HepG2 (cell line): ENCODE results near the gene LIM2. TPM values are rescaled to one million over a fixed set of nuclear protein-coding genes. Genes with fewer than 3 reads are reported as not detected.
A peak's percentile ranks its signal among the peaks of the same experiment; 100 is the strongest.

Source experiments
- CENPX ChIP-seq: sonication (generic); formaldehyde crosslinking; IDR thresholded peaks from 2 replicates; pipeline ENCODE4 v1.9.0; 2021; ENCODE audit warnings: mild to moderate bottlenecking, missing genetic modification reagents, moderate library complexity
- CREM ChIP-seq, 2 experiments: sonication (generic) in 1 of 2; formaldehyde crosslinking in 1 of 2; IDR thresholded peaks; 2 replicates each; pipeline versions ENCODE4 v1.4.0 to v1.6.1; 2016 to 2020; ENCODE audit warnings: antibody characterized with exemption in 1 of 2, mild to moderate bottlenecking in 1 of 2, missing genetic modification reagents in 1 of 2
- DNMT3B ChIP-seq: conservative IDR thresholded peaks from 2 replicates; pipeline ENCODE4 v1.6.1; 2016; ENCODE audit warnings: missing biosample characterization, control low read depth
- GTF3A ChIP-seq: sonication (generic); formaldehyde crosslinking; conservative IDR thresholded peaks from 2 replicates; pipeline ENCODE4 v1.4.0; 2020; ENCODE audit warnings: mild to moderate bottlenecking, missing genetic modification reagents
- LCORL ChIP-seq, 2 experiments: fragments of 450-650 bp in 1 of 2; sonication (generic) in 1 of 2; formaldehyde crosslinking in 1 of 2; IDR thresholded peaks; 2 replicates each; pipeline versions ENCODE4 v1.5.0 to v1.6.1; 2017 to 2020; ENCODE audit warnings: antibody characterized with exemption in 1 of 2, missing genetic modification reagents in 1 of 2
- NCOA1 ChIP-seq: sonication (generic); formaldehyde crosslinking; IDR thresholded peaks from 2 replicates; pipeline ENCODE4 v1.9.0; 2021; ENCODE audit warnings: missing genetic modification reagents
- SRSF4 ChIP-seq: fragments of 200-400 bp; formaldehyde crosslinking; IDR thresholded peaks from one replicate; pipeline ENCODE4 v1.6.1; 2018; ENCODE audit warnings: mild to moderate bottlenecking, low read depth, low read length, moderate library complexity; ENCODE audit not compliant: poor library complexity, severe bottlenecking
- THYN1 ChIP-seq: sonication (generic); formaldehyde crosslinking; IDR thresholded peaks from 2 replicates; pipeline ENCODE4 v1.8.1; 2023; ENCODE audit warnings: low read depth, mild to moderate bottlenecking, moderate library complexity, missing genetic modification reagents, borderline replicate concordance
- ZNF747 ChIP-seq: sonication (generic); formaldehyde crosslinking; IDR thresholded peaks from 2 replicates; pipeline ENCODE4 v1.8.1; 2023; ENCODE audit warnings: missing genetic modification reagents, mild to moderate bottlenecking, borderline replicate concordance
- ZNF768 ChIP-seq: sonication (generic); formaldehyde crosslinking; IDR thresholded peaks from 2 replicates; pipeline ENCODE4 v1.4.0; 2020; ENCODE audit warnings: missing genetic modification reagents
- ZNF773 ChIP-seq: sonication (generic); formaldehyde crosslinking; IDR thresholded peaks from 2 replicates; pipeline ENCODE4 v1.4.0; 2020; ENCODE audit warnings: missing genetic modification reagents, borderline replicate concordance
- ZSCAN30 ChIP-seq: sonication (generic); formaldehyde crosslinking; IDR thresholded peaks from 2 replicates; pipeline ENCODE4 v1.5.0; 2020; ENCODE audit warnings: mild to moderate bottlenecking, missing genetic modification reagents
- polyA plus RNA-seq, 8 experiments: library from polyadenylated mRNA; depleted of rRNA in 3 of 8; stranded (reverse) in 7 of 8; unstranded in 1 of 8; fragments of >200 nt; fragmentation: Illumina TruSeq in 4 of 8; extraction: Trizol in 4 of 8; gene quantifications; 2 replicates each; pipeline versions ENCODE4 v1.2.1 to v1.2.3, GENCODE V29; 2011 to 2016; ENCODE audit warnings: low read depth in 4 of 8, missing spikeins in 1 of 8, mixed read lengths in 1 of 8; ENCODE audit not compliant: insufficient read depth in 1 of 8
- total RNA-seq, 5 experiments: library from RNA; depleted of rRNA; stranded (reverse); fragments of >200 nt; fragmentation: Illumina TruSeq; extraction: Trizol; gene quantifications; 2 replicates each; pipeline ENCODE4 v1.2.3, GENCODE V29; 2016; ENCODE audit warnings: low read depth in 1 of 5
- TF ChIP-seq, protein P1 (sequence below): sonication (generic); formaldehyde crosslinking; IDR thresholded peaks from 2 replicates; pipeline ENCODE4 v1.9.0; 2021; ENCODE audit warnings: missing genetic modification reagents, borderline replicate concordance
- TF ChIP-seq, protein P2 (sequence below): sonication (generic); formaldehyde crosslinking; IDR thresholded peaks from 2 replicates; pipeline ENCODE4 v1.9.0; 2021; ENCODE audit warnings: missing genetic modification reagents, mild to moderate bottlenecking, borderline replicate concordance
- TF ChIP-seq, protein P3 (sequence below): sonication (generic); formaldehyde crosslinking; IDR thresholded peaks from 2 replicates; pipeline ENCODE4 v1.9.0; 2021; ENCODE audit warnings: mild to moderate bottlenecking, missing genetic modification reagents

LIM2 gene
- total and polyA plus RNA-seq, 2 of the 13 experiments (the other 11 are each of a cell fraction or from before 2014, with no cell fraction given), result 1.3 TPM; not detected in 1

DNA sequence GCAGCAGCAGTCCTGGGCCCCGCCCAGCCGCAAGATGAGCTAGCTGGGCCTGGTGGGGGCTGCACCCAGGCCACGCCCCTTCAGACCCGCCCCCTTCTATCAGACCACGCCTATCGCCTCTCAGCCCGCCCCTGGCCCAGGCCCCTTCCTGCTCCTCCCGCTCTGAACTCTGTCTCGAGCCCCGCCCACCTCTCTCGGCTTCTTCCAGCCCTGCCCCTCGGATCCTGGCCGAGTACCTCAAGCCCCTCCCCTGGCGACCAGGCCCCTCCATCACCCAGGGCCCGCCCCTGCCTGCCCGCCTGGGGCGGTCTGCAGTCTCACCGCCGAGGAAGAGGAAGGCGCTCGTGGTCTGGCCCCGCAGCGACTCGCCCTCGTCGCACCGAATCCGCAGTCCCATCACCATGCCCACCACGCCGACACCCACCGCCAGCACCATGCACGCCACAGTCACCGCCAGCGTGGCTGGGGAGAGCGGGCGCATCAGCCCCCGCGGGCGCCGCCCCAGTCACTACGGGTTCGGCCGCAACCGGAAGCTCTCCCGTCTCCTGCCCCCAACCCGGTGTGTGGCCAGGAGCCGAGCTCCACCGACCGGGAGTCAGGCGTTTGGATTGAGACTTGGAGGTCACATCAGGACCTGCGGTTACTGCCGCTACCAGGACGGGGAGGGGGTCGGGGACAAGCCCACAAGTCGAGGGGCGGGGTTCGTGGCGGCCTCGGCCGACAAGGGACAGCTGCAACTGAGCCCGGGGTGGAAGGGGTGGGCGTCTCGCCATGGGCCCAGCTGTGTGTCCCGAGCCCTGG lies 20.0 kb downstream of the LIM2 start (continued):
- TF ChIP-seq, protein P1, sequence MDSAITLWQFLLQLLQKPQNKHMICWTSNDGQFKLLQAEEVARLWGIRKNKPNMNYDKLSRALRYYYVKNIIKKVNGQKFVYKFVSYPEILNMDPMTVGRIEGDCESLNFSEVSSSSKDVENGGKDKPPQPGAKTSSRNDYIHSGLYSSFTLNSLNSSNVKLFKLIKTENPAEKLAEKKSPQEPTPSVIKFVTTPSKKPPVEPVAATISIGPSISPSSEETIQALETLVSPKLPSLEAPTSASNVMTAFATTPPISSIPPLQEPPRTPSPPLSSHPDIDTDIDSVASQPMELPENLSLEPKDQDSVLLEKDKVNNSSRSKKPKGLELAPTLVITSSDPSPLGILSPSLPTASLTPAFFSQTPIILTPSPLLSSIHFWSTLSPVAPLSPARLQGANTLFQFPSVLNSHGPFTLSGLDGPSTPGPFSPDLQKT, result 0 out of 2 replicates have a peak, but pooled peaks have one; percentile 10
- TF ChIP-seq THYN1 (CRISPR knock-in tag) (no peak), CENPX (no peak), SRSF4 (peak; percentile 58), NCOA1 (CRISPR knock-in tag) (no peak), CREM (IDR thresholded peaks at IDR 0.05) (no peak), CREM (CRISPR knock-in tag; IDR thresholded peaks at IDR 0.05) (no peak), ZNF747 (0 out of 2 replicates have a peak, but pooled peaks have one; percentile 81), ZNF768 (CRISPR knock-in tag) (peak; percentile 70), GTF3A (no peak), LCORL (IDR thresholded peaks at IDR 0.05) (no peak), LCORL (CRISPR knock-in tag; IDR thresholded peaks at IDR 0.05) (peak; percentile 46; the same call in 1 of the 2 replicates), ZNF773 (CRISPR knock-in tag) (no peak), DNMT3B (no peak), ZSCAN30 (CRISPR knock-in tag) (no peak)
- TF ChIP-seq, protein P2, sequence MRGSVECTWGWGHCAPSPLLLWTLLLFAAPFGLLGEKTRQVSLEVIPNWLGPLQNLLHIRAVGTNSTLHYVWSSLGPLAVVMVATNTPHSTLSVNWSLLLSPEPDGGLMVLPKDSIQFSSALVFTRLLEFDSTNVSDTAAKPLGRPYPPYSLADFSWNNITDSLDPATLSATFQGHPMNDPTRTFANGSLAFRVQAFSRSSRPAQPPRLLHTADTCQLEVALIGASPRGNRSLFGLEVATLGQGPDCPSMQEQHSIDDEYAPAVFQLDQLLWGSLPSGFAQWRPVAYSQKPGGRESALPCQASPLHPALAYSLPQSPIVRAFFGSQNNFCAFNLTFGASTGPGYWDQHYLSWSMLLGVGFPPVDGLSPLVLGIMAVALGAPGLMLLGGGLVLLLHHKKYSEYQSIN, result no peak
- TF ChIP-seq, protein P3, sequence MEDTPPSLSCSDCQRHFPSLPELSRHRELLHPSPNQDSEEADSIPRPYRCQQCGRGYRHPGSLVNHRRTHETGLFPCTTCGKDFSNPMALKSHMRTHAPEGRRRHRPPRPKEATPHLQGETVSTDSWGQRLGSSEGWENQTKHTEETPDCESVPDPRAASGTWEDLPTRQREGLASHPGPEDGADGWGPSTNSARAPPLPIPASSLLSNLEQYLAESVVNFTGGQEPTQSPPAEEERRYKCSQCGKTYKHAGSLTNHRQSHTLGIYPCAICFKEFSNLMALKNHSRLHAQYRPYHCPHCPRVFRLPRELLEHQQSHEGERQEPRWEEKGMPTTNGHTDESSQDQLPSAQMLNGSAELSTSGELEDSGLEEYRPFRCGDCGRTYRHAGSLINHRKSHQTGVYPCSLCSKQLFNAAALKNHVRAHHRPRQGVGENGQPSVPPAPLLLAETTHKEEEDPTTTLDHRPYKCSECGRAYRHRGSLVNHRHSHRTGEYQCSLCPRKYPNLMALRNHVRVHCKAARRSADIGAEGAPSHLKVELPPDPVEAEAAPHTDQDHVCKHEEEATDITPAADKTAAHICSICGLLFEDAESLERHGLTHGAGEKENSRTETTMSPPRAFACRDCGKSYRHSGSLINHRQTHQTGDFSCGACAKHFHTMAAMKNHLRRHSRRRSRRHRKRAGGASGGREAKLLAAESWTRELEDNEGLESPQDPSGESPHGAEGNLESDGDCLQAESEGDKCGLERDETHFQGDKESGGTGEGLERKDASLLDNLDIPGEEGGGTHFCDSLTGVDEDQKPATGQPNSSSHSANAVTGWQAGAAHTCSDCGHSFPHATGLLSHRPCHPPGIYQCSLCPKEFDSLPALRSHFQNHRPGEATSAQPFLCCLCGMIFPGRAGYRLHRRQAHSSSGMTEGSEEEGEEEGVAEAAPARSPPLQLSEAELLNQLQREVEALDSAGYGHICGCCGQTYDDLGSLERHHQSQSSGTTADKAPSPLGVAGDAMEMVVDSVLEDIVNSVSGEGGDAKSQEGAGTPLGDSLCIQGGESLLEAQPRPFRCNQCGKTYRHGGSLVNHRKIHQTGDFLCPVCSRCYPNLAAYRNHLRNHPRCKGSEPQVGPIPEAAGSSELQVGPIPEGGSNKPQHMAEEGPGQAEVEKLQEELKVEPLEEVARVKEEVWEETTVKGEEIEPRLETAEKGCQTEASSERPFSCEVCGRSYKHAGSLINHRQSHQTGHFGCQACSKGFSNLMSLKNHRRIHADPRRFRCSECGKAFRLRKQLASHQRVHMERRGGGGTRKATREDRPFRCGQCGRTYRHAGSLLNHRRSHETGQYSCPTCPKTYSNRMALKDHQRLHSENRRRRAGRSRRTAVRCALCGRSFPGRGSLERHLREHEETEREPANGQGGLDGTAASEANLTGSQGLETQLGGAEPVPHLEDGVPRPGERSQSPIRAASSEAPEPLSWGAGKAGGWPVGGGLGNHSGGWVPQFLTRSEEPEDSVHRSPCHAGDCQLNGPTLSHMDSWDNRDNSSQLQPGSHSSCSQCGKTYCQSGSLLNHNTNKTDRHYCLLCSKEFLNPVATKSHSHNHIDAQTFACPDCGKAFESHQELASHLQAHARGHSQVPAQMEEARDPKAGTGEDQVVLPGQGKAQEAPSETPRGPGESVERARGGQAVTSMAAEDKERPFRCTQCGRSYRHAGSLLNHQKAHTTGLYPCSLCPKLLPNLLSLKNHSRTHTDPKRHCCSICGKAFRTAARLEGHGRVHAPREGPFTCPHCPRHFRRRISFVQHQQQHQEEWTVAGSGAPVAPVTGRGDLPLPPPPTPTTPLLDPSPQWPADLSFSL (CRISPR knock-in tag), result 0 out of 2 replicates have a peak, but pooled peaks have one; percentile 64
